ENCODE results near the gene CNIH4.
"Not testable (repeated sequence)": the region's sequence is repeated elsewhere in the genome, so short reads cannot be mapped to it uniquely, and the experiment has no call there.

GRCh38 chr1:224352436-224353085 lies 4.1 kb upstream of the CNIH4 start:
- TF ChIP-seq, protein P1, sequence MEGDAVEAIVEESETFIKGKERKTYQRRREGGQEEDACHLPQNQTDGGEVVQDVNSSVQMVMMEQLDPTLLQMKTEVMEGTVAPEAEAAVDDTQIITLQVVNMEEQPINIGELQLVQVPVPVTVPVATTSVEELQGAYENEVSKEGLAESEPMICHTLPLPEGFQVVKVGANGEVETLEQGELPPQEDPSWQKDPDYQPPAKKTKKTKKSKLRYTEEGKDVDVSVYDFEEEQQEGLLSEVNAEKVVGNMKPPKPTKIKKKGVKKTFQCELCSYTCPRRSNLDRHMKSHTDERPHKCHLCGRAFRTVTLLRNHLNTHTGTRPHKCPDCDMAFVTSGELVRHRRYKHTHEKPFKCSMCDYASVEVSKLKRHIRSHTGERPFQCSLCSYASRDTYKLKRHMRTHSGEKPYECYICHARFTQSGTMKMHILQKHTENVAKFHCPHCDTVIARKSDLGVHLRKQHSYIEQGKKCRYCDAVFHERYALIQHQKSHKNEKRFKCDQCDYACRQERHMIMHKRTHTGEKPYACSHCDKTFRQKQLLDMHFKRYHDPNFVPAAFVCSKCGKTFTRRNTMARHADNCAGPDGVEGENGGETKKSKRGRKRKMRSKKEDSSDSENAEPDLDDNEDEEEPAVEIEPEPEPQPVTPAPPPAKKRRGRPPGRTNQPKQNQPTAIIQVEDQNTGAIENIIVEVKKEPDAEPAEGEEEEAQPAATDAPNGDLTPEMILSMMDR (conservative IDR thresholded peaks at IDR 0.05; ENCODE audit: low read depth in 2 of 2) = not testable (repeated sequence)
- not testable (repeated sequence) for TF ChIP-seq POLR2AphosphoS5 (IDR thresholded peaks at IDR 0.05; ENCODE audit: low read depth); EZH2 (IDR thresholded peaks at IDR 0.05; ENCODE audit: low read depth, unreplicated experiment); CREB1 (CRISPR knock-in tag; IDR thresholded peaks at IDR 0.05; ENCODE audit: low read depth); ETS1 (IDR thresholded peaks at IDR 0.05); NANOG (IDR thresholded peaks at IDR 0.05; ENCODE audit: borderline replicate concordance); STAT1 (IDR thresholded peaks at IDR 0.05; ENCODE audit: unreplicated experiment); JUNB (IDR thresholded peaks at IDR 0.05; ENCODE audit: unreplicated experiment)
- TF ChIP-seq, protein P2, sequence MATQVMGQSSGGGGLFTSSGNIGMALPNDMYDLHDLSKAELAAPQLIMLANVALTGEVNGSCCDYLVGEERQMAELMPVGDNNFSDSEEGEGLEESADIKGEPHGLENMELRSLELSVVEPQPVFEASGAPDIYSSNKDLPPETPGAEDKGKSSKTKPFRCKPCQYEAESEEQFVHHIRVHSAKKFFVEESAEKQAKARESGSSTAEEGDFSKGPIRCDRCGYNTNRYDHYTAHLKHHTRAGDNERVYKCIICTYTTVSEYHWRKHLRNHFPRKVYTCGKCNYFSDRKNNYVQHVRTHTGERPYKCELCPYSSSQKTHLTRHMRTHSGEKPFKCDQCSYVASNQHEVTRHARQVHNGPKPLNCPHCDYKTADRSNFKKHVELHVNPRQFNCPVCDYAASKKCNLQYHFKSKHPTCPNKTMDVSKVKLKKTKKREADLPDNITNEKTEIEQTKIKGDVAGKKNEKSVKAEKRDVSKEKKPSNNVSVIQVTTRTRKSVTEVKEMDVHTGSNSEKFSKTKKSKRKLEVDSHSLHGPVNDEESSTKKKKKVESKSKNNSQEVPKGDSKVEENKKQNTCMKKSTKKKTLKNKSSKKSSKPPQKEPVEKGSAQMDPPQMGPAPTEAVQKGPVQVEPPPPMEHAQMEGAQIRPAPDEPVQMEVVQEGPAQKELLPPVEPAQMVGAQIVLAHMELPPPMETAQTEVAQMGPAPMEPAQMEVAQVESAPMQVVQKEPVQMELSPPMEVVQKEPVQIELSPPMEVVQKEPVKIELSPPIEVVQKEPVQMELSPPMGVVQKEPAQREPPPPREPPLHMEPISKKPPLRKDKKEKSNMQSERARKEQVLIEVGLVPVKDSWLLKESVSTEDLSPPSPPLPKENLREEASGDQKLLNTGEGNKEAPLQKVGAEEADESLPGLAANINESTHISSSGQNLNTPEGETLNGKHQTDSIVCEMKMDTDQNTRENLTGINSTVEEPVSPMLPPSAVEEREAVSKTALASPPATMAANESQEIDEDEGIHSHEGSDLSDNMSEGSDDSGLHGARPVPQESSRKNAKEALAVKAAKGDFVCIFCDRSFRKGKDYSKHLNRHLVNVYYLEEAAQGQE (IDR thresholded peaks at IDR 0.05; ENCODE audit: unreplicated experiment) = not testable (repeated sequence)
